HepG2 (cell line): ENCODE measurements around the gene STX4. TPM values are rescaled to one million over a fixed set of nuclear protein-coding genes. Genes with fewer than 3 reads are reported as not detected.
A peak's percentile ranks its signal among the peaks of the same experiment; 100 is the strongest.

Experiments used
- ADNP ChIP-seq: sonication (generic); formaldehyde crosslinking; IDR thresholded peaks from 2 replicates; pipeline ENCODE4 v1.4.0; 2020; ENCODE audit warnings: missing genetic modification reagents
- ASH2L ChIP-seq: fragments of 300-600, 200-600 bp; sonication (generic); IDR thresholded peaks from 2 replicates; pipeline ENCODE4 v1.7.0; 2017; ENCODE audit warnings: low read depth, mild to moderate bottlenecking, moderate library complexity, mixed read lengths, low read length; ENCODE audit not compliant: insufficient read length
- CTCF ChIP-seq: sonication (generic); formaldehyde crosslinking; IDR thresholded peaks from 2 replicates; pipeline ENCODE4 v1.5.0; 2020; ENCODE audit warnings: mild to moderate bottlenecking, missing genetic modification reagents, moderate library complexity
- FOXO4 ChIP-seq: sonication (generic); formaldehyde crosslinking; conservative IDR thresholded peaks from 2 replicates; pipeline ENCODE4 v1.8.1; 2023; ENCODE audit warnings: missing genetic modification reagents
- GMEB2 ChIP-seq: IDR thresholded peaks from 2 replicates; pipeline ENCODE4 v1.6.1; 2016; ENCODE audit warnings: missing biosample characterization, missing genetic modification reagents, low read depth
- HES4 ChIP-seq: sonication (generic); formaldehyde crosslinking; IDR thresholded peaks from 2 replicates; pipeline ENCODE4 v1.9.0; 2021; ENCODE audit warnings: mild to moderate bottlenecking, missing genetic modification reagents, borderline replicate concordance
- HNRNPL ChIP-seq: fragments of 200-400 bp; formaldehyde crosslinking; IDR thresholded peaks from 2 replicates; pipeline ENCODE4 v1.6.1; 2017; ENCODE audit warnings: mild to moderate bottlenecking, low read depth, low read length
- LBX2 ChIP-seq: sonication (generic); formaldehyde crosslinking; IDR thresholded peaks from 2 replicates; pipeline ENCODE4 v1.5.0; 2020; ENCODE audit warnings: missing genetic modification reagents, mild to moderate bottlenecking, borderline replicate concordance
- MED13 ChIP-seq: sonication (generic); formaldehyde crosslinking; IDR thresholded peaks from 2 replicates; pipeline ENCODE4 v1.5.0; 2020; ENCODE audit warnings: missing genetic modification reagents
- MTA3 ChIP-seq: sonication (generic); formaldehyde crosslinking; IDR thresholded peaks from 2 replicates; pipeline ENCODE4 v1.4.0; 2020; ENCODE audit warnings: missing genetic modification reagents
- RARA ChIP-seq: IDR thresholded peaks from 2 replicates; pipeline ENCODE4 v1.6.1; 2016; ENCODE audit warnings: missing genetic modification reagents, missing compliant biosample characterization
- SKI ChIP-seq: fragments of 450-650 bp; IDR thresholded peaks from one replicate; pipeline ENCODE4 v1.6.1; 2018; ENCODE audit warnings: mild to moderate bottlenecking; ENCODE audit not compliant: partially characterized antibody
- SUZ12 ChIP-seq: fragments of 150-350 bp; IDR thresholded peaks from 2 replicates; pipeline ENCODE4 v1.6.1; 2014; ENCODE audit warnings: low read depth, low read length
- U2AF2 ChIP-seq: fragments of 200-400 bp; formaldehyde crosslinking; IDR thresholded peaks from 2 replicates; pipeline ENCODE4 v1.6.1; 2017; ENCODE audit warnings: low read depth, mild to moderate bottlenecking, low read length
- ZBTB1 ChIP-seq: sonication (generic); formaldehyde crosslinking; IDR thresholded peaks from 2 replicates; pipeline ENCODE4 v1.4.0; 2020; ENCODE audit warnings: missing genetic modification reagents, borderline replicate concordance
- ZBTB38 ChIP-seq: sonication (generic); formaldehyde crosslinking; IDR thresholded peaks from 2 replicates; pipeline ENCODE4 v1.5.1; 2020; ENCODE audit warnings: mild to moderate bottlenecking, missing genetic modification reagents
- ZNF138 ChIP-seq: sonication (generic); formaldehyde crosslinking; IDR thresholded peaks from 2 replicates; pipeline ENCODE4 v1.5.0; 2020; ENCODE audit warnings: mild to moderate bottlenecking, low read depth, missing genetic modification reagents
- ZNF253 ChIP-seq: sonication (generic); formaldehyde crosslinking; IDR thresholded peaks from 2 replicates; pipeline ENCODE4 v1.8.0; 2022; ENCODE audit warnings: mild to moderate bottlenecking, missing genetic modification reagents, borderline replicate concordance
- ZNF737 ChIP-seq: sonication (generic); formaldehyde crosslinking; IDR thresholded peaks from 2 replicates; pipeline ENCODE4 v1.5.0; 2020; ENCODE audit warnings: missing genetic modification reagents, mild to moderate bottlenecking, borderline replicate concordance
- polyA plus RNA-seq, 8 experiments: library from polyadenylated mRNA; depleted of rRNA in 3 of 8; stranded (reverse) in 7 of 8; unstranded in 1 of 8; fragments of >200 nt; fragmentation: Illumina TruSeq in 4 of 8; extraction: Trizol in 4 of 8; gene quantifications; 2 replicates each; pipeline versions ENCODE4 v1.2.1 to v1.2.3, GENCODE V29; 2011 to 2016; ENCODE audit warnings: low read depth in 4 of 8, missing spikeins in 1 of 8, mixed read lengths in 1 of 8; ENCODE audit not compliant: insufficient read depth in 1 of 8
- total RNA-seq, 5 experiments: library from RNA; depleted of rRNA; stranded (reverse); fragments of >200 nt; fragmentation: Illumina TruSeq; extraction: Trizol; gene quantifications; 2 replicates each; pipeline ENCODE4 v1.2.3, GENCODE V29; 2016; ENCODE audit warnings: low read depth in 1 of 5
- TF ChIP-seq, protein P1 (sequence below): sonication (generic); formaldehyde crosslinking; IDR thresholded peaks from 2 replicates; pipeline ENCODE4 v1.4.0; 2020; ENCODE audit warnings: missing genetic modification reagents
- TF ChIP-seq, protein P2 (sequence below): sonication (generic); formaldehyde crosslinking; IDR thresholded peaks from 2 replicates; pipeline ENCODE4 v1.4.0; 2020; ENCODE audit warnings: missing genetic modification reagents

STX4 gene
- total and polyA plus RNA-seq, 2 of the 13 experiments (the other 11 are each of a cell fraction or from before 2014, with no cell fraction given) = 29.2 to 34.6 TPM

DNA sequence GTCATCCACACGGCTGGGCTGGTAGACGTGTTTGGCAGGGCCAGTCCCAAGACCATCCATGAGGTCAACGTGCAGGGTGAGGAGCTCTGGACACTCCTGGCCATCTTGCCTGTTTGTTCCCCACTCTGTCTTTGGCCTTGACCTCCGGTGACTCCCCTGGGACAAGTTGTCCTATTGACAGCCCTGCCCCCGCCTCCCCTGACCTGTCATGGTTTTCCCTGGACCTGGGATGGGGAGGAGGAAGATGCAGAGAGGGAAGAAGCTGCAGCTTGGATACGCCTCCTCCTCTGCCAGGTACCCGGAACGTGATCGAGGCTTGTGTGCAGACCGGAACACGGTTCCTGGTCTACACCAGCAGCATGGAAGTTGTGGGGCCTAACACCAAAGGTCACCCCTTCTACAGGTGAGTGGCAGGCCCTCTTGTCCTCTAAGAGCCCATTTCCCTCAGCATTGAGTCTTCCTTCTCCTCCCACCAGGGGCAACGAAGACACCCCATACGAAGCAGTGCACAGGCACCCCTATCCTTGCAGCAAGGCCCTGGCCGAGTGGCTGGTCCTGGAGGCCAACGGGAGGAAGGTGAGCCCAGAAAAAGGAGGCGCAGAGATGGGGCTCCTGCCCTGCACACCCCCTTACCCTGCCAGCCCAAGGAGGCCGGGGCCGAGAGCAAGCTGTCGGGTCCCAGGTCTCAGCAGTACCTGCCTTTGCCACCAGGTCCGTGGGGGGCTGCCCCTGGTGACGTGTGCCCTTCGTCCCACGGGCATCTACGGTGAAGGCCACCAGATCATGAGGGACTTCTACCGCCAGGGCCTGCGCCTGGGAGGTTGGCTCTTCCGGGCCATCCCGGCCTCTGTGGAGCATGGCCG lies 47.0 kb upstream of the STX4 start (continued):
- TF ChIP-seq, protein P1, sequence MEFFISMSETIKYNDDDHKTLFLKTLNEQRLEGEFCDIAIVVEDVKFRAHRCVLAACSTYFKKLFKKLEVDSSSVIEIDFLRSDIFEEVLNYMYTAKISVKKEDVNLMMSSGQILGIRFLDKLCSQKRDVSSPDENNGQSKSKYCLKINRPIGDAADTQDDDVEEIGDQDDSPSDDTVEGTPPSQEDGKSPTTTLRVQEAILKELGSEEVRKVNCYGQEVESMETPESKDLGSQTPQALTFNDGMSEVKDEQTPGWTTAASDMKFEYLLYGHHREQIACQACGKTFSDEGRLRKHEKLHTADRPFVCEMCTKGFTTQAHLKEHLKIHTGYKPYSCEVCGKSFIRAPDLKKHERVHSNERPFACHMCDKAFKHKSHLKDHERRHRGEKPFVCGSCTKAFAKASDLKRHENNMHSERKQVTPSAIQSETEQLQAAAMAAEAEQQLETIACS = no peak
- TF ChIP-seq ZNF253 (CRISPR knock-in tag) (peak; percentile 58; the same call in 1 of the 2 replicates), ZNF737 (CRISPR knock-in tag) (no peak), CTCF (CRISPR knock-in tag) (no peak), MTA3 (CRISPR knock-in tag) (no peak), SKI (peak; percentile 42), ZBTB1 (CRISPR knock-in tag) (no peak), SUZ12 (no peak), GMEB2 (CRISPR knock-in tag) (no peak), HNRNPL (no peak), U2AF2 (no peak), ZNF138 (CRISPR knock-in tag) (0 out of 2 replicates have a peak, but pooled peaks have one; percentile 54), HES4 (0 out of 2 replicates have a peak, but pooled peaks have one; percentile 43), RARA (CRISPR knock-in tag) (peak; percentile 86), ZBTB38 (CRISPR knock-in tag) (peak; percentile 6; the same call in 1 of the 2 replicates), LBX2 (CRISPR knock-in tag) (0 out of 2 replicates have a peak, but pooled peaks have one; percentile 21), ADNP (CRISPR knock-in tag) (no peak), MED13 (CRISPR knock-in tag) (no peak), FOXO4 (CRISPR knock-in tag) (0 out of 2 replicates have a peak, but pooled peaks have one; percentile 75), ASH2L (no peak)
- TF ChIP-seq, protein P2, sequence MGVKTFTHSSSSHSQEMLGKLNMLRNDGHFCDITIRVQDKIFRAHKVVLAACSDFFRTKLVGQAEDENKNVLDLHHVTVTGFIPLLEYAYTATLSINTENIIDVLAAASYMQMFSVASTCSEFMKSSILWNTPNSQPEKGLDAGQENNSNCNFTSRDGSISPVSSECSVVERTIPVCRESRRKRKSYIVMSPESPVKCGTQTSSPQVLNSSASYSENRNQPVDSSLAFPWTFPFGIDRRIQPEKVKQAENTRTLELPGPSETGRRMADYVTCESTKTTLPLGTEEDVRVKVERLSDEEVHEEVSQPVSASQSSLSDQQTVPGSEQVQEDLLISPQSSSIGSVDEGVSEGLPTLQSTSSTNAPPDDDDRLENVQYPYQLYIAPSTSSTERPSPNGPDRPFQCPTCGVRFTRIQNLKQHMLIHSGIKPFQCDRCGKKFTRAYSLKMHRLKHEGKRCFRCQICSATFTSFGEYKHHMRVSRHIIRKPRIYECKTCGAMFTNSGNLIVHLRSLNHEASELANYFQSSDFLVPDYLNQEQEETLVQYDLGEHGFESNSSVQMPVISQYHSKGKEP = no peak
